ENCODE results near the gene M6PR.
A peak's percentile ranks its signal among the peaks of the same experiment; 100 is the strongest.

Gene M6PR

DNA sequence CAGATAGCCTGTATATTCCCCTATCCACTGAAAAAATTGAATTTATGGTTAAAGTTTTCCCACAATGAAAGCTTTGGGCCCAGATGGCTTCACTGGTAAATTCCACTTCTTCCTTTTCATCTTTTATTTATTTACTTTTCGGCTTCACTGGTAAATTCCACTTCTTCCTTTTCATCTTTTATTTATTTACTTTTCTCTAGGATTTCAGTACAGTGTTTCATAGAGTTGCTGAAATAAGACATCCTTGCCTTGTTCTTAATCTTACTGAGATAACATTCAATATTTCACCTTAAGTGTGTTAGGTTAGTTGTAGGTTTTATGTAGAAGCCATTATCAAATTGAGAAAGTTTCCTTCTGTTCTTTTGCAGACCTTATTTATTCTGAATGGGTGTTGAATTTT is 21.0 kb upstream of the M6PR start:
- no peaks in the 10 kb centered on the region for H3K36me3 ChIP-seq (ENCODE audit: insufficient read depth, low read length)
- H3K4me3 ChIP-seq (ENCODE audit: low read length) = no peak overlapping the region
- H3K4me1 ChIP-seq (ENCODE audit: control insufficient read depth, insufficient read depth, low read length) = no peaks in the 10 kb centered on the region

DNA sequence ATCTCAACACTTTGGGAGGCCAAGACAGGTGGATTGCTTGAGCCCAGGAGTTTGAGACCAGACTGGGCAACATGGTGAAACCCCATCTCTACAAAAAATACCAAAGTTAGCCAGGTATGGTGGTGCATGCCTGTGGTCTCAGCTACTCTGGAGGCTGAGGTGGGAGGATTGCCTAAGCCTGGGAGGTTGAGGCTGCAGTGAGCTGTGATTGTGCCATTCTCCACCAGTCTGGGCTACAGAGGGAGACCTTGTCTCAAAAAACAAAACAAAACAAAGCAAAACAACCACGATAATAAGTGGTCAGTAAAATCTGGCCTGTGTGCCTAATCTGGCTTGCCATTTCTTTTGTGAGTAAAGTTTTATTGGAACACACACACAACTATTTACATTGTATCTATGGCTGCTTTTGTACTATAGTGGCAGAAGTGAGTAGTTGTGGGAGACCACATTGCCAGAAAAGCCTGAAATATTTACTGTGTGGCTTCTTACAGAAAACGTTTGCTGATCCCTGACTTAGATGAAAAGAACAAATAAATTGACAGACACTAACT is 20.5 kb upstream of the M6PR start:
- Histone ChIP-seq H3K27me3 (ENCODE audit: control insufficient read depth, insufficient read depth, low read length) (no peaks in the 10 kb centered on the region), H3K9ac (ENCODE audit: low read depth, low read length) (no peak overlapping the region), H3K4me2 (ENCODE audit: low read length) (no peak overlapping the region), H3K4me1 (ENCODE audit: control insufficient read depth, insufficient read depth, low read length) (no peaks in the 10 kb centered on the region), H3K36me3 (ENCODE audit: insufficient read depth, low read length) (no peaks in the 10 kb centered on the region), H3K4me3 (ENCODE audit: low read length) (no peak overlapping the region), H3K9me3 (replicated peaks; ENCODE audit: low read length) (peaks cover 2% of the 10 kb centered on the region)

More for the DNA sequence above, 21.0 kb upstream of the M6PR start:
- Histone ChIP-seq H3K27me3 (ENCODE audit: control insufficient read depth, insufficient read depth, low read length) (no peaks in the 10 kb centered on the region), H3K9ac (ENCODE audit: low read depth, low read length) (no peak overlapping the region), H3K4me2 (ENCODE audit: low read length) (no peak overlapping the region), H3K9me3 (replicated peaks; ENCODE audit: low read length) (peaks cover 2% of the 10 kb centered on the region)

DNA sequence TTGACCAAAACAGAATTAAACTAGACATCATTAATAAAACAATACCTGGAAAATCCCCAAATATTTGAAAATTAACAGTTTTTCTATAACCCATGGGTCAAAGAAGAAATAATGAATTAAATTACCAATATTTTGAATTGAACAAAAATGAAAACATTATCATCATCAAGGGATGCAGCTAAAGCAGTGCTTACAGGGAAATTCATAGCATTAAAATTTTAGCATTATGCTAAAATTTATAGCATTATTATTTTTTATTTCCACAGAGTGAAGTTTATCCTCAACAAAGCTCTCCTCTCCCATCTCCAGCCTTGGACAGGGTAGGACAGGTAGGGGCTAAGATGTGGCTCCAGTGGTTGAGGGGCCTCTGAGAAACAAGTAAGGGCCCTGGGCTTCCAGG is 19.3 kb upstream of the M6PR start:
- H3K9ac ChIP-seq (ENCODE audit: low read depth, low read length) = no peak overlapping the region
- peaks cover 2% of the 10 kb centered on the region for H3K9me3 ChIP-seq (replicated peaks; ENCODE audit: low read length)
- no peak overlapping the region for H3K4me3 ChIP-seq (ENCODE audit: low read length)
- no peaks in the 10 kb centered on the region for H3K27me3 ChIP-seq (ENCODE audit: control insufficient read depth, insufficient read depth, low read length)
- no peak overlapping the region for H3K4me2 ChIP-seq (ENCODE audit: low read length)
- no peaks in the 10 kb centered on the region for H3K4me1 ChIP-seq (ENCODE audit: control insufficient read depth, insufficient read depth, low read length)
- H3K36me3 ChIP-seq (ENCODE audit: insufficient read depth, low read length) = no peaks in the 10 kb centered on the region

DNA sequence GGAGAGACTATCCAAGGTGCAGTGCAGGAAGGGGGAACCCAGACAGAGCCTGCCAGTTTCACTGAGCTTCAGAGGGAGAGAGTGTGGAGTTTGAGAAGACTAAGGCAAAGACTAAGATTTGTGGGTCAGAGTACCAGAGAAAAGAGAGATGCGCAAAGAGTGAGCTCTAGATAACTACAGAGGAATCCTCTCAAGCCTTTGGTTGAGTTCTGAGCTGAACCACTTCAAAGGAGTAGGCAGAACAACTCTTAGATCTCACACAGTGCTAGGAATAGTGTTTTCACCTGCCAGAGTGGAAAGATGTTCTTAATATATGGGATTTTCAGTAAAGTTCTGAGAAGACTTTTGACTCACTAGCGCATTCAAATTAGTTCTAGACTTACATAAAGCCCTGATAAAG is 10.7 kb upstream of the M6PR start:
- Histone ChIP-seq H3K36me3 (ENCODE audit: insufficient read depth, low read length) (no peaks in the 10 kb centered on the region), H3K4me2 (ENCODE audit: low read length) (no peak overlapping the region), H3K4me1 (ENCODE audit: control insufficient read depth, insufficient read depth, low read length) (no peaks in the 10 kb centered on the region), H3K4me3 (ENCODE audit: low read length) (no peak overlapping the region), H3K27me3 (ENCODE audit: control insufficient read depth, insufficient read depth, low read length) (no peaks in the 10 kb centered on the region), H3K9ac (ENCODE audit: low read depth, low read length) (no peak overlapping the region), H3K9me3 (replicated peaks; ENCODE audit: low read length) (no peaks in the 10 kb centered on the region)

DNA sequence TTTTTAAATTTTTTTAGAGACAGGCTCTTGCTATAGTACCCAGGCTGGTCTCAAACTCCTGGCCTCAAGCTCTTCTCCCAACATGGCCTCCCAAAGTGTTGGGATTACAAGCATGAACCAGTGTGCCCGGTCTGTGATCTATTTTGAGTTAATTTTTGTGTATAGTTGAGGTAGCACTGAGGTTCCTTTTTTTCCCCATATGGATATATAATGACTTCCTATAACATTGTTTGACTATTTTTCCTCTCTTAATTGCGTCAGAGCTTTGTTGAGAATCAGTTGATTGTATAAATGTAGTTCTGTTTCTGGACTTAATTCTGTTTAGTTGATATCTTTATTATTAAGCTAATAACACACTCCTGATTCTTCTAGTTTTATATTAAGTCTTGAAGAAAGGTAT is 8.6 kb upstream of the M6PR start:
- H3K9ac ChIP-seq (ENCODE audit: low read depth, low read length) = no peak overlapping the region
- no peak overlapping the region for H3K4me2 ChIP-seq (ENCODE audit: low read length)
- H3K4me1 ChIP-seq (ENCODE audit: control insufficient read depth, insufficient read depth, low read length) = no peaks in the 10 kb centered on the region
- no peak overlapping the region for H3K4me3 ChIP-seq (ENCODE audit: low read length)
- no peaks in the 10 kb centered on the region for H3K9me3 ChIP-seq (replicated peaks; ENCODE audit: low read length)
- no peaks in the 10 kb centered on the region for H3K36me3 ChIP-seq (ENCODE audit: insufficient read depth, low read length)
- H3K27me3 ChIP-seq (ENCODE audit: control insufficient read depth, insufficient read depth, low read length) = no peaks in the 10 kb centered on the region

DNA sequence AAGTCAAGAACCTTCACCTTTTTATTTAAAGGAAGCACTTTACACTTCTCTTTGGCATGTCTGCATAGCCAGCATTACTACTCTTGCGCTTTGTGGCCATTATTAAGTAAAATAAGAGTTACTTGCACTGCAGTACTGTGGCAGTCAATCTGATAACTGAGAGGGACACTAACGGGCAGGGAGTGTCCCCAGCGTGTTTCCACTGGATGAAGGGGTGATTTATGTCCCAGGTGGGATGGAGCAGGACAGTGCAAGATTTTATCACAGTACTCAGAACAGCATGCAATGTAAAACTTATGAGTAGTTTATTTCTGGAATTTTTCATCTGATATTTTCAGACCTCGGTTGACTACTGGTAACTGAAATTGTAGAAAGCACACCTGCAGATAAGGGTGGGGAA is 8.1 kb upstream of the M6PR start:
- H3K36me3 ChIP-seq (ENCODE audit: insufficient read depth, low read length) = no peaks in the 10 kb centered on the region
- H3K9me3 ChIP-seq (replicated peaks; ENCODE audit: low read length) = no peaks in the 10 kb centered on the region
- H3K4me2 ChIP-seq (ENCODE audit: low read length) = no peak overlapping the region
- H3K4me1 ChIP-seq (ENCODE audit: control insufficient read depth, insufficient read depth, low read length) = no peaks in the 10 kb centered on the region
- H3K9ac ChIP-seq (ENCODE audit: low read depth, low read length) = no peak overlapping the region
- H3K4me3 ChIP-seq (ENCODE audit: low read length) = no peak overlapping the region
- H3K27me3 ChIP-seq (ENCODE audit: control insufficient read depth, insufficient read depth, low read length) = no peaks in the 10 kb centered on the region

DNA sequence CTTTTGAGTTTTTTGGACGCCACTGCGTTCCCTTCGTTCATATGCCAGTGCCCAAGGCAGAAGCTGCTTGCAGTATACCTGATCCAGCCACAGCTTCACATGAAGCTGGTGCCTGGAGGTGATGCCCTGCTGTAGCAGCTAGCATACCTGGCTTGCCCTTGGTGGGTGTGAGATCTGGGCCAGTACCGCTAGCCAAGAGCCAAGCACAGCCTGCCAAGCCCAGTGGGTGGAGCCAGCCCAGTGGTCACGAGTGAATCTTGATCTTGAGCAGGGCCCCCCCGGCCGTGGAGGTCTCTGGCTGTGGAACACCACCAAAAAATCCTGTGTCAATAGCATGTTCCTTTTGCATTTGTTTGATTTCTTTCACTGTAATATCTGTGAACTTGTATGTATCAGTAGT is 7.3 kb upstream of the M6PR start:
- no peak overlapping the region for H3K9ac ChIP-seq (ENCODE audit: low read depth, low read length)
- no peaks in the 10 kb centered on the region for H3K36me3 ChIP-seq (ENCODE audit: insufficient read depth, low read length)
- no peak overlapping the region for H3K4me3 ChIP-seq (ENCODE audit: low read length)
- H3K4me2 ChIP-seq (ENCODE audit: low read length) = no peak overlapping the region
- H3K27me3 ChIP-seq (ENCODE audit: control insufficient read depth, insufficient read depth, low read length) = no peaks in the 10 kb centered on the region
- no peaks in the 10 kb centered on the region for H3K9me3 ChIP-seq (replicated peaks; ENCODE audit: low read length)
- no peaks in the 10 kb centered on the region for H3K4me1 ChIP-seq (ENCODE audit: control insufficient read depth, insufficient read depth, low read length)

DNA sequence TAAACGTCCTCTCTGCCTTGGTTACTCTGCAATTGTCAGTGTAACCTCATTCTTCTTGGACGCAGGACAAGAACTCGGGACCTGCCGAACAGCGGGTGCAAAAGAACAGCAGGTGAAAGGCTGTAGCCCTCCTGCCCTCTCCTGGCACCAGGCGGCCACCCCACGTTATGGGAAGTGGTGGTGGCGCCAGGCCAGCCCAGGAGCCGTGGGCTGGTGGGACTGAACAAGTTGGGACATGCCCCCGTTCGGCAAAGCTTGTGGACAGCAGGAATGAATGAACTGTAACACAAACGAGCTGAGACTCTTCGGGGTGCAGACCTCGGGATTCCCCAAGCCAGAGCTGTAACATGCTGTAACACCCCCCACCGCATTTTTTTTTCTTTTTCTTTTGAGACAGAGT is 6.6 kb upstream of the M6PR start:
- no peak overlapping the region for H3K9ac ChIP-seq (ENCODE audit: low read depth, low read length)
- H3K9me3 ChIP-seq (replicated peaks; ENCODE audit: low read length) = no peaks in the 10 kb centered on the region
- H3K36me3 ChIP-seq (ENCODE audit: insufficient read depth, low read length) = no peaks in the 10 kb centered on the region
- no peak overlapping the region for H3K4me3 ChIP-seq (ENCODE audit: low read length)
- H3K27me3 ChIP-seq (ENCODE audit: control insufficient read depth, insufficient read depth, low read length) = no peaks in the 10 kb centered on the region
- H3K4me2 ChIP-seq (ENCODE audit: low read length) = no peak overlapping the region
- no peaks in the 10 kb centered on the region for H3K4me1 ChIP-seq (ENCODE audit: control insufficient read depth, insufficient read depth, low read length)

DNA sequence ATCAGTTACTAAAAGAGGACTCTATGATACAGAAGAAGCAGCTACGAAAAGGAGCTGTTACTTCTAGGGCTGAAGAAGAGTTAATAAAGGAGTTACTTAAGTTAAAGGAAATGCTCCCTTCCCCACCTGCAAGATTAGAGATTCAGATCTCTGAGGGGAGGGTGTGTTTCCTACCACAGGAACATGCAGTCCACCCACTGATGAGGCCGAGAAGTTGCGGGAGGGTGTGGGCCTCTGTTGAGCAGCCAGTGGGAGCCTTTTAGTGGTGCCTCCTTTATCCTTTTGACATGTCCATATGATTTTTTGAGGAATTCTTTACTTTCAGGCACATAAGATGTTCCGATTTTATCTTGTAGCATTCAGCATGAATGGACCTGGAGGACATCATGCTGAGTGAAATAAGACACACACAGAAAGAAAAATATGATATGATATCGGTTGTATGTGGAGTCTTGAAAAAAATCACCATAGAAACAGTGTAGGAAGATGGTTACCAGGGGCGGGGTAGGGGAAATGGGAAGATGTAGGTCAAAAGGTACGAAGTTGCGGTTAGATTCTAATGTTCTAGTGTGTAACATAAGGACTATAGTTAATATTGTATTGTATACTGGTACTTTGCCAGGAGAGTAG is 4.4 kb upstream of the M6PR start:
- Histone ChIP-seq H3K27me3 (ENCODE audit: control insufficient read depth, insufficient read depth, low read length) (no peaks in the 10 kb centered on the region), H3K4me1 (ENCODE audit: control insufficient read depth, insufficient read depth, low read length) (no peaks in the 10 kb centered on the region), H3K9me3 (replicated peaks; ENCODE audit: low read length) (no peaks in the 10 kb centered on the region), H3K4me2 (ENCODE audit: low read length) (no peak overlapping the region), H3K4me3 (ENCODE audit: low read length) (no peak overlapping the region), H3K9ac (ENCODE audit: low read depth, low read length) (no peak overlapping the region), H3K36me3 (ENCODE audit: insufficient read depth, low read length) (no peaks in the 10 kb centered on the region)

DNA sequence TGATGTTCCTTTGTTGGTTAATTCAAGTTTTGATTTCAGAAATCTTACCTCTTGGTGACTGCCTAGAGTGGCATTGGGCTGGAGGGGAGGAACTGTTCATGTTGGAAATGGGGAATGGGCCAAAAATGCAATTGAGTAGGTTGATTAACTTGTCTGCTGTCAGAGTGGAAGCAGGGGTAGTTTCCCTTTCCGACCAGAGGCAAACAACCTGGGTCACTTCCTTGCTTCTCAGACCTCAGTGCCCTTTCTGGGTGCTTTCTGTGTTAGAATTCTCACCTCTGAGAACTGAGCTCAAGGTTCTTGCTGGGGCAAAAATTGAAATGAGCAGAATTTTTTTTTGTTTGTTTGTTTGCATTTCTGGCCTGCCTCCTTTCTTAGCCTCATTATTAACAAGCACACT is 2.3 kb upstream of the M6PR start:
- Histone ChIP-seq H3K9me3 (replicated peaks; ENCODE audit: low read length) (no peaks in the 10 kb centered on the region), H3K4me3 (ENCODE audit: low read length) (no peak overlapping the region), H3K9ac (ENCODE audit: low read depth, low read length) (no peak overlapping the region), H3K4me2 (ENCODE audit: low read length) (no peak overlapping the region), H3K36me3 (ENCODE audit: insufficient read depth, low read length) (peaks cover 2% of the 10 kb centered on the region), H3K27me3 (ENCODE audit: control insufficient read depth, insufficient read depth, low read length) (no peaks in the 10 kb centered on the region), H3K4me1 (ENCODE audit: control insufficient read depth, insufficient read depth, low read length) (peaks cover 4% of the 10 kb centered on the region)

DNA sequence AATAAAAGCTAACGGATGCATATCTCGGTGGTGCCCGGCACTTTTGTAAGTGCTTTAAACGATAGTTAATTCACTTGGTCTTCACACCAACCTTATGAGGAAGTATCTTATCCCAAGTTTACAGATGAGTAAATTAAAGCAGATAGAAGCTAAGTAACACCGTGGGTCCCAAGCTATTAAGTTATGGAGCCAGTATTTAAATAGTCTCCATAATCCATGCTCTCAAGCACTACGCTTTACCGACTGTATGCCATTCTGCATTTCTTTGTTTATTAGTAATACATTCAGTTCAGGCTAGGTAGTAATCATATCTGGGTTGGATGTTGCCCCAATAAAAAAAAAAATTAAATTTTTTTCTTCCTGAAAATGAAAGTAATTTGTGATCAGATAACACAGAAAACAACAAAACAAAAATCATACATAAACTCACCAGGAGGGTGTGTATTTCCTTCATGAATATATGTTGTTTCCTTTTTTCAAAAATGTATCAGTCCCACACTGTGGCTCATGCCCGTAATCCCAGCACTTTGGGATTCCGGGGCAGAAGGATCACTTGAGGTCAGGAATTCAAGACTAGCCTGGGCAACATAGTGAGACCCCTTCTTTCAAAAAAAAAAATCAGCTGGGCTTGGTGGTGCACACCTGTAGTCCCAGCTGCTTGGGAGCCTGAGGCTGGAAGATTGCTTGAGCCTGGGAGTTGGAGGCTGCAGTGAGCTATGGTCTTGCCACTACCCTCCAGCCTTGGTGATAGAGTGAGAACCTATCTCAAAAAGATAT is 1.4 kb upstream of the M6PR start:
- Histone ChIP-seq H3K27me3 (ENCODE audit: control insufficient read depth, insufficient read depth, low read length) (no peaks in the 10 kb centered on the region), H3K9ac (ENCODE audit: low read depth, low read length) (peak overlapping the region; percentile 88), H3K4me2 (ENCODE audit: low read length) (peak overlapping the region; percentile 81), H3K4me1 (ENCODE audit: control insufficient read depth, insufficient read depth, low read length) (peaks cover 4% of the 10 kb centered on the region), H3K36me3 (ENCODE audit: insufficient read depth, low read length) (peaks cover 11% of the 10 kb centered on the region), H3K4me3 (ENCODE audit: low read length) (peak overlapping the region; percentile 77), H3K9me3 (replicated peaks; ENCODE audit: low read length) (no peaks in the 10 kb centered on the region)

DNA sequence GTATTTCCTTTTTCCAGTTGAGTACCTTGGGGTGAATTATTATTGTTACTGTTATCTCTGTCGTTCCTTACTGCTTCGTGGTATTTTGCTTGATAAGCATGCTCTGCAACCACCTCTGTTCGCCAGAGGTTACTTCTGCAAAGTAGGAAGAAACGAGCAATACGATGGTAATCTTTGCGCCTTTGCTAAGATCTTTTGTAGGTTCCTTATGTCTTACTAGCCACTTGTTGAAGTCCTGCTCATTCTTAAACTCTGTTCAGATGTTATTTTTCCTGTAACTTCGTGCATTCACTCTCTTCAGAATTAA is 729 bp upstream of the M6PR start:
- H3K4me3 ChIP-seq (ENCODE audit: low read length) = peak overlapping the region; percentile 77
- no peaks in the 10 kb centered on the region for H3K9me3 ChIP-seq (replicated peaks; ENCODE audit: low read length)
- peaks cover 4% of the 10 kb centered on the region for H3K4me1 ChIP-seq (ENCODE audit: control insufficient read depth, insufficient read depth, low read length)

More for the DNA sequence above, 729 bp upstream of the M6PR start:
- Histone ChIP-seq H3K9ac (ENCODE audit: low read depth, low read length) (peak overlapping the region; percentile 88), H3K4me2 (ENCODE audit: low read length) (peak overlapping the region; percentile 81), H3K27me3 (ENCODE audit: control insufficient read depth, insufficient read depth, low read length) (no peaks in the 10 kb centered on the region), H3K36me3 (ENCODE audit: insufficient read depth, low read length) (peaks cover 17% of the 10 kb centered on the region)

Data from skeletal muscle satellite cell (primary cell).